ENCODE measurements around the gene TEAD1. TPM values are rescaled to one million over a fixed set of nuclear protein-coding genes. Genes with fewer than 3 reads are reported as not detected.

The TEAD1 gene
- total and polyA plus RNA-seq, 2 experiments from 2014 or later: 24.5 to 103 TPM

- Mint-ChIP-seq H3K4me1 (peaks cover 80% of the 10 kb centered on the region), H3K9me3 (no peaks in the 10 kb centered on the region), H3K36me3 (ENCODE audit: low read depth) (peaks cover 3% of the 10 kb centered on the region; the same call in 1 of the 3 replicates), H3K27me3 (ENCODE audit: insufficient read depth, low read depth, poor library complexity) (peaks cover 2% of the 10 kb centered on the region), H3K4me3 (no peak overlapping the region), H3K27ac (no peak overlapping the region)
- peaks cover 2% of the 10 kb centered on the region; the same call in 1 of the 2 replicates for H3K9me2 ChIP-seq (ENCODE audit: insufficient read depth)
- TF ChIP-seq EZH2 (IDR thresholded peaks at IDR 0.05; ENCODE audit: low read depth, unreplicated experiment) (no peak), ZNF462 (CRISPR knock-in tag; IDR thresholded peaks at IDR 0.05) (no peak), ETS1 (IDR thresholded peaks at IDR 0.05) (no peak), POLR2AphosphoS5 (IDR thresholded peaks at IDR 0.05; ENCODE audit: low read depth) (no peak), CTCF (conservative IDR thresholded peaks at IDR 0.05; ENCODE audit: low read depth in 2 of 2) (no peak), CREB1 (CRISPR knock-in tag; IDR thresholded peaks at IDR 0.05; ENCODE audit: low read depth) (no peak), JUNB (IDR thresholded peaks at IDR 0.05; ENCODE audit: unreplicated experiment) (no peak), NANOG (IDR thresholded peaks at IDR 0.05; ENCODE audit: borderline replicate concordance) (no peak), STAT1 (IDR thresholded peaks at IDR 0.05; ENCODE audit: unreplicated experiment) (no peak), REST (IDR thresholded peaks at IDR 0.05; ENCODE audit: unreplicated experiment) (no peak), ZNF331 (CRISPR knock-in tag; IDR thresholded peaks at IDR 0.05; ENCODE audit: low read depth) (no peak), ZNF114 (CRISPR knock-in tag; IDR thresholded peaks at IDR 0.05) (no peak), EZH2phosphoT487 (IDR thresholded peaks at IDR 0.05; ENCODE audit: unreplicated experiment) (no peak)
- DNase-seq (ENCODE audit: low spot score) (no peak), ATAC-seq (no peak)
- no peaks in the 10 kb centered on the region for H3K36me3 ChIP-seq (ENCODE audit: insufficient read depth)
- H3K4me2 ChIP-seq: peak overlapping the region; percentile 15
- peaks cover 63% of the 10 kb centered on the region for H4K20me1 ChIP-seq (replicated peaks; ENCODE audit: insufficient read depth)
- H3K4me3 ChIP-seq: no peak overlapping the region
- no peak overlapping the region for H2AFZ ChIP-seq
- peaks cover 64% of the 10 kb centered on the region for H3K4me1 ChIP-seq (ENCODE audit: insufficient read depth)
- no peak overlapping the region for H3K27ac ChIP-seq (ENCODE audit: low read depth)
- no peaks in the 10 kb centered on the region for H3K27me3 ChIP-seq (ENCODE audit: insufficient read depth)
- peaks cover 100% of the 10 kb centered on the region for H3K79me2 ChIP-seq (replicated peaks; ENCODE audit: insufficient read depth)
- H3F3A ChIP-seq (replicated peaks; ENCODE audit: low read depth): no peaks in the 10 kb centered on the region
Observed at GRCh38 chr11:12705874-12706273, 31.7 kb downstream of the TEAD1 start.
